HTERT RPE-1 (cell line): ENCODE data around the gene PAK5.

Experiments
- in situ Hi-C: fragments of 300-500 bp; cut with MboI; formaldehyde crosslinking; loops from 4 replicates; pipeline ENCODE4 v1.14.3; 2020; ENCODE audit warnings: low sequenced_read_pairs

PAK5 gene

GRCh38 chr20:9792674-9793073 is 46.2 kb downstream of the PAK5 start:
- in situ Hi-C loops, result no loop called here

DNA sequence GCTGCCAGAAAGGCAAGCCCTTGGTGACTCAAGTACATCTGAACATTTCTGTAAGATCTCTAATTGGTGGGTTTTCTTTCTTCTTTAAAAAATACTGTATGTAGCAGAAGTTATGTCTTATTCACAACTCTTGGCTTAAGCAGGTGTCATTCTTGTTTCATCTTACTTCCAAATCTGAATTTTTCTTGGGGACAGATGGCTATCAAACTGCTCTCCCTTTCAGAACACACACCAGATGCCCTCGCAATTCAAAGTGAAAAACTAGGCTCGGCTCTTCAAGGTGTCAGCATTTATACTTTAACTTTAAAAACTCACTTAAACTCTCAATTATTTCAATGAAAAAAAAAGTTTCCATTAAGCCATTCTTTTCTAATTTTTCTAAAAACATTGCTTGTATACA is 49.7 kb downstream of the PAK5 start:
- in situ Hi-C loops, result no loop called here

GRCh38 chr20:9775176-9775575 is 63.7 kb downstream of the PAK5 start:
- in situ Hi-C loops, result no loop called here

- in situ Hi-C loops, result no loop called here
These were observed 68.9 kb downstream of the PAK5 start for GRCh38 chr20:9769954-9770353.

- in situ Hi-C loops, result no loop called here
These were observed 77.4 kb downstream of the PAK5 start for GRCh38 chr20:9761476-9761875.

GRCh38 chr20:9759392-9759791 is 79.5 kb downstream of the PAK5 start:
- in situ Hi-C loops, result no loop called here

DNA sequence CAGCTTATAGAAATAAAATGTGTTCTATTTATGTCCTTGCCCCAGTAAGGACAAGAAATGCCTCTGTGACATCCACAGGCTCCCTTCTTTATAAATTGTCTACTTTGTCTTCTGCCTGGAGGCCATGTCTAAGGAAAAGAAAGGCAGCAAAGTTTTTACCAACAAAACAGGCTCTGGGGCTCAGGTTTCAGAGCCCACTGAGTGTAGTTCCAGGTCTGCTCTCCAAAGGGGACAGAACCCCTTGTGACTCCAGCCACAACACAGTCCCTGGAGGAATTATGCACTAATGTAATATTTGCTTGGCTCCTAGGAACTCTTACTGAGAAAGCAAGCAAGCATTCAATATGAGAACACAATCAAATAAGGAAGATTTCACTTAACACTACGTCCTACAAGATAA is 80.1 kb downstream of the PAK5 start:
- in situ Hi-C loops, result no loop called here

- in situ Hi-C loops, result no loop called here
These were observed 82.2 kb downstream of the PAK5 start for GRCh38 chr20:9756660-9757059.

DNA sequence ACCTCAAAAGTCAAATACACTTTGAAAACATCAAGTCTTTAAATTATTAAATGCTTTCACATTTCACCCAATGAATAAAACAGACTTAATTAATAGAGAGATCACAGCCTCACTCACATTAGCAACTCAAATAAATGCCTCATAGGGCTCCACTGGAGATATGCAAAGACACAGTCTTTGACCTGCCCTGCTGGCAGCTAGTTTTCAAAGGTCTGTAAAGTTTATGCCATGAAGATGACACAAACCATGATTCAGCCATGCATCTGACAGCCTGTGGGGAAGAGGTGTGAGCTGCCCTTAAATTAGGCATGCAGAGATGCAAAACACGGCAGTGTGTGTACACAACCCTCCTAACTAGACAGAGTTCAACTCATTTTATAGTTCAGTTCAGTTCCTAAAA is 83.6 kb downstream of the PAK5 start:
- in situ Hi-C loops, result no loop called here

GRCh38 chr20:9744551-9744950 is 94.3 kb downstream of the PAK5 start:
- in situ Hi-C loops, result no loop called here

DNA sequence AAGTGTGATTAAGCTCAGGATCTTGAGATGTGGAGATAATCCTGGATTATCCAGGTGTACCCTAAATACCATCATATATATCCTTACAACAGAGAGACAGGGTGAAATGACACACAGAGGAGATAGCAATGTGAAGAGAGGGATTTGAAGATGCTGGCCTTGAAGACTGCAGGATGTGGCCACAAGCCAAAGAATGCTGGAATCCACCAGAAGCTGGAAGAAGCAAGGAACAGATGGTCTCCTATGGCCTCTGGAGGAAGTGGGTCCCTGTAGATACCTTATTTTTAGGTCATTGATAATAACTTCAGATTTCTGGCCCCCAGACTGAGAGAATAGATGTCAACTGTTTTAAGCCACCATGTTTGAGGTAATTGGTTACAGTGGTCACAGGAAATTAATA is 95.0 kb downstream of the PAK5 start:
- in situ Hi-C loops, result no loop called here

DNA sequence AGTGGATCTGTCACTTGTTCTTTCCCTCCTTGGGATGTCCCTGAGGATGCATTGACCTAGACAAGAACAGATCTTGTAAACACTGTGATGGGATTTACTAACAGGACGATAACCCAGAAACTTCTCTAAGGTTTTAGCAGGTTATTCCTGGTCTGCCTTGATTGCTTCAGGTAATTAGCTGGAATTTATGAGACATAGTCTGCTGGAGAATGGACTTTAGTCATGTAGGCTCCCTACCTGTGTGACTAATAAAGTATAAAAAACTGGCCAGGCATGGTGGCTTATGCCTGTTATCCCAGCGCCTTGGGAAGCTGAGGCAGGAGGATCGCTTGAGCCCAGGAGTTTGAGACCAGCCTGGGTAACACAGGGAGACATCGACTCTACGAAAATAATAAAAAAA is 96.1 kb downstream of the PAK5 start:
- in situ Hi-C loops, result no loop called here

DNA sequence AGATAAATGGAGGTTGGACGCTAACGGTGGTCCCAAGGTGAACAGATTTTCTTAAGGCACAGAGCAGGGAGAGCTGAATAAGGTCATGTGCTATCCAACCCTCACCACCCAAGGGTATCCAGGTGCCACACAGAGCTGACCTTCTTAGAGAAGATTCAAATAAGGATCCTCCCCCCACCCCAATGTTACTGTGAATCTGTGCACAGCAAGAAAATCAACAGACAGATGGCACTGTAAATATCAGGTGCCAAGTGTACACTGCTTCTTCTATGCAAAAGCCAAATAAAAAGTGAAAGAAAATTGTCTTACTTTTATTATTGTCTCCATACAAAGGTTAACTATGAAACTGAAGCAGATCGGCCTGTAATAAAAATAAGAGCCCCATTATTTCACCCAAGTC is 96.9 kb downstream of the PAK5 start:
- in situ Hi-C loops, result no loop called here

DNA sequence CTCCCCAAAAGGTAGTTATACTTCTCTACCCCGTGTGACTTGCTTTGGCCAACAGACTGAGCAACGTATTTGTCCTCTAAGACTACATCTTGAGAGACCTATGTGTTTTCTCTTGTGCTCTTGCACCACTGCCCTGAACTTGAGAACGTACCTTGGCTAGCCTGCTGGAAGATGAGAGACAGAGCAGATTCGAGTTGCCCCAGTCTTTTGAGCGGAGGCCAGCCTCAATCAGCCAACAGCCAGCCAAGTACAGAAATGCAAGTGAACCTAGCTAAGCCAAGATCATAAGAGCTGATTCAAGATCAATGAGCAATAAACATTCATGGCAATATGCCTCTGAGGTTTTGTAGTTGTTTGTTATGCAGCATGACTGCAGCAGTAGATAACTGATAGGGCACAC is 98.4 kb downstream of the PAK5 start:
- in situ Hi-C loops, result no loop called here

DNA sequence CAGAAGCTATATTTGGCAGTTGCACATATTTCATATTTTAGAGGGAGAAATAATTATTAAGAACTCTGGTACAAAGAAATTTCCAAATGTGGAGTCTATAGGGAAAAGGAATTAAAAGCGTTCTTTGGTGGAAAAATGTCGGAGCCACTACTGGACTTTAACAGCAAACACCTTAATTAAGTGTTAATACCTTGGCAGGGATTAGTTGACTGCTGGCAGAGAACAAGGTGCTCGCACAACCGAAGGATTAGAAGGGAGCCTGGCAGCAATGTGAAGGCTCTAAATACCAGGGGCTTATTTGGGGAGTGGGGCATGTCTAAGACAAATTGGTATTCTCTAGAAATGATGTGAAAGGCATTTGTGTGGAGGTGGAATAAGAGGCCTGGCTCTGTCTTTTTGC is 98.9 kb downstream of the PAK5 start:
- in situ Hi-C loops, result no loop called here

- in situ Hi-C loops, result no loop called here
These were observed 102.5 kb downstream of the PAK5 start for GRCh38 chr20:9736373-9736772.

- in situ Hi-C loops, result no loop called here
These were observed 115.2 kb downstream of the PAK5 start for GRCh38 chr20:9723501-9724202.

DNA sequence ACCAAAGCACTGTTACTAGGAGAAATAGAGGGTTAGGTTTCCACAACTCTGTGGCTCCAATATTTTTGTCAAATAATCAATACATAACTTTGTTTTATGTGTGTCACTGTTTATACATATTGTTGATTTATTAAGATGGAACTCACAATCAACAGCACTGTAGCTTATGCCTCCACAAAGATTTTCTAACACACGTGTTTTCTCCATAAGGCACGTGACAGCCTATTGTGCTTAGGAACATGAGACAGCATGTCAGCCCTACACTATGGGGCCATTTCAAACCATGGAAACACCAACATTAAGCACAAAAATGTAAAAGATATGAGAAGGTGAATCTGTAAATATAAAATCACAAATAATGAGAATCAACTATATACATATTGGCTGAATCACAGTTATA is 127.0 kb downstream of the PAK5 start:
- in situ Hi-C loops, result no loop called here

DNA sequence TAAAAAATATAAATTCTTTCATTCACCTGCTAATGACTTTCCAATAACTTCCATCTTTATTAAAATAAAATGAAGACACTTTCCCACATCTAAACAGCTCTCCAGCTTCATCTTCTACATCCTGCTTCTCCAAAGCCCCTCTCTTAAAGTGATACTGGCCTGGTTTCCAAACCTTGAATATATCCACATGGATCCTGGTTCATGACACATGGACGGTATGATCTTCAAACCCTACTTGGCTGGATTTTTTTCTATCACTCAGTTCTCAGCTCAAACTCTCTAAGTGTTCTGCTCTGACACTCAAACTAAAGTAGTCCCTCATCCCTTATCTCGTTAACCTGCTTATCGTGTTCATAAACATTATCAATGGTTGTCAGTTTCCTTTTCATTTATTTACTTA is 128.2 kb downstream of the PAK5 start:
- in situ Hi-C loops, result no loop called here

DNA sequence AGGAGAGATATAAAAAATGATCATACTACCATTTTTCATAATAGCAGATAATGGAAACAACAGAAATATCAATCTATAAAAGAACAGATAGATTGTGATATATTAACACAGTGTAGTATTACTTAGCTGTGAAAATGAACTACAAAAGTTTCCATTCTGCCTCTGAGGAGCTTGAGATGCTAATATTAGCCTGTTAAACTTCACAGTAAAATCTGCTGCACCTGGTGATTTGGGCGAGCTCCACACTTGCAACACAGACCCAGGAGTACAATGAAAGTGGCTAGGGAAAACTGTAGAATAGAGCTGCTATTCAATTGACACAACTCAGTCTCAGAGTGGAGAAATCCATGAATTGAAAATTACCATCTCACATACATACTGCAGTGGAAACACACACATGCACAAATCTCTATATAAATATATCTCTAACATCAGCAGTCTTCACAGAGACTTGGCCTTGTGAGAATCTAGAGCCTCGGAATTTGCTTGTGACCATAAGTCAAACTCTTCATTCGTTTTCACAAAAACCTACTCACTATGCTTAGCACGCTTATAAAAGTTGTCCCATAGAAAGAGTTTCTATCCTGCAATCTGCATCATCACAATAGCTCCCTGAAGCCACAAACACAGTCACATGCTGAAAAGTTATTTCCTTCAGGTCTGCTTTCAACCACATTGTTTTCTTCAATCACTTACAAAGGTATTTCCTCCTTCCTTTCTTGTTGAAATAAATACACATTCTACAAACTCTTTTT is 133.0 kb downstream of the PAK5 start:
- in situ Hi-C loops, result no loop called here

- in situ Hi-C loops, result no loop called here
These were observed 139.7 kb downstream of the PAK5 start for GRCh38 chr20:9699181-9699580.

GRCh38 chr20:9689041-9689440 is 149.8 kb downstream of the PAK5 start:
- in situ Hi-C loops, result no loop called here

GRCh38 chr20:9686866-9687265 is 152.0 kb downstream of the PAK5 start:
- in situ Hi-C loops, result no loop called here
